GM18526 (cell line): ENCODE measurements around the gene IQCE.

Experiments
- POLR2A ChIP-seq: IDR thresholded peaks from 3 replicates; pipeline ENCODE4 v1.6.1; 2011; ENCODE audit not compliant: insufficient read length; ENCODE audit errors: extremely low read depth

Gene IQCE

DNA sequence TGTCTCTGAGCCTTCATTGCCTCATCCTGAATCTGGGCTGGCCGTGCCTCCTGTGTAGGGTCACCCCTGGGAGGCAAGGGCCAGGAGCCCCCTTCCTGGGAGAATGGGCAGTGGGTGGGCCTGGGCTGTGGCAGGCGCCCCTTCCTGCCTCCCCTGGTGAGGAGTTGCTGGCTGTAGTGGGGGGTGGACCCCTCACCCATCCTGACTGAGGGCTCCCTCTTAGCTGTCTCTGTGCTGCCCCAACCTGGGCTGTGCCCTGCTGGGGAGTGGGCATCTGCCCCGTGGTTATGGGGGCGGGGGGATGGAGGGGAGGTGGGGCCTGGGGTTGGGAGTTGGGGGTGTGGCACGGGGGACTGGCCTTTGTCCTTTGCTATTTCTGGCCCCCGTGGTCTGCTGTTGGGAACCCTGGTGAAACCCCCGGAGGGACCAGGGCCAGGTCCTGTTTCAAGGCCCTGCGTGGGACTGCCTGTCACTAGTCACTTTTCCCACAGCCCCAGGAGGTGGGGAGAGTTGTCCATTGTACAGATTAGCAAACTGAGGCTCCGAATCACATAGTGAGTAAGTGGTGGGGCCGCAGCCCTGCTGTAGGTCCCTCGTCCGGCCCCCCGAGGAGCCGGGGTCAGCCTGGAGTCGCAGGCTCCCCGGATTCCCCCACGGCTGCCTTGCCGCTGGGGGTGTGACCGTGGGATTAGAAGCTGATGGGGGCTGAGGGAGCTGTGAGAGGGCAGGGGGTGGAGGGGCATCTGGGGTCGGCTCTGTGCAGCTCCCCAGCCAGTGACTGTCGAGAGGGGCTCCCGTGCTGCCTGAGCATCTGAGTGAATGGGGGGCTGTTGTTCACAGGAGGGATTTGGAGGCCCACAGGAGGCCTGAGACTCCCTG lies 75.7 kb downstream of the IQCE start:
- no peak for TF ChIP-seq POLR2A

DNA sequence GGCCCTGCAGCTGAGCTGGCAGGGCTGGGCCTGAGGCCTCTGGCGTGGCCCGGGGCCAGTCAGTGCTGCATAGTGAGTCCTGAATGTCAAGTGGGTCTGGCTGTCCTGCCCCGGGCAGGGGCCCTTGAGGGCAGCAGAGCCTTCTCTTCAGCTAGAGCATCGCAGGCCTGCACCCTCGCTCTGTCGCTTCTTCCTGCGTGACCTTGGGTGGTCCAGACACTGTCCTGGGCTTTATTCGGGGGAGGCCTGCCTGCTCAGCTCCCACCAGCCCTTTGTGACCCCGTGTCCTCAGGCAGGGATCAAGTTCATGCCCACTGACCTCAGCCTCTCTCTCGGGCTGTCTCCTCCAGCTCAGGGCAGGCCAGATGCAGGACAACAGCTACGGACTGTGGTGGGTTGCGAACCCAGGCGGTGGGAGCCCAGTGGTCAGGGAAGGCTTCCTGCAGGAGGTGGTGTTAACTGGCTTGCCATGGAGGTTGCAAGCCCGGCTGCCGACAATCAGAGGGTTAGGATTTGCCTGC lies 76.4 kb downstream of the IQCE start:
- TF ChIP-seq POLR2A: no peak

DNA sequence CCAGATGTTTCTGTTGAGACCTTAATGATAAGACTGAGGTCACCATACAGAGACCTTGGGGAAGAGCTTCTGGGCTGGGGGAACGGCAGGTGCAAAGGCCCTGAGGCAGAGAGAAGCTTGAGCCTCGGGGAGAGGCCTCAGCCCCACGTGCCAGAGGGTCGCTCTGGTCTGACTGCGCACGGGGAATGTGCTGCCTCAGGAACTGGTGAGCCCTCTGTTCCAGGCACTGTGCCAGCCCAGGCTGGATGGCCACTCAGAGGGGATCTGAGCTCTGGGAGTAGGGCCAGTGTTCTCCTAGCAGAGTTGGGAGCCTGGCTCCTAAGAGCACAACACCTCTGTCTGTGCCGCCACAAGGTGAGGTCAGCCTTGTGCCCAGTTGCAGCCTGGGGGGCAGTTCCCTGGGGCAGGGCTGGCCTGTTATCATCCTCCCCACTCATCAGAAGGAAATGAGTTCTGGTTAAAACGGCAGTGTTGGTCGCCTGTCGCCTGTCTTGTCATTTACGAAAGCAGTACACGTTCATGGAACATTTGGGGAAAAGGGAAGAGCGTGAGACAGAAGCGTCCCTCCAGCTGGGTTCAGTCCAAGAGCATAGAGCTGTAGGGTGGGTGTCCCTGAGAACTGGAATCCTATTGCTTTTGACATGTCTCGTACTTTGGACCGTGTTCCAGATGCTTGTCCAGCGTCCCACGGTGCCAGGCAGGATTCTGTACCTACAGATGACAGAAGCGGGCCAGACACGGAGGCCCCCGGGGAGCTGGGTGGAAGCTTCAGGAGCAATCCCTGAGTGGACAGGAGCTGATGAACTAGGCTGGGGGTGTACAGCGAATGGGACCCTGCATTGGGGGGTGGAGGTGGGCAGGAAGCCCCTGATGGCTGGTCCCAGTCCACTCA lies 77.3 kb downstream of the IQCE start:
- TF ChIP-seq POLR2A: no peak

DNA sequence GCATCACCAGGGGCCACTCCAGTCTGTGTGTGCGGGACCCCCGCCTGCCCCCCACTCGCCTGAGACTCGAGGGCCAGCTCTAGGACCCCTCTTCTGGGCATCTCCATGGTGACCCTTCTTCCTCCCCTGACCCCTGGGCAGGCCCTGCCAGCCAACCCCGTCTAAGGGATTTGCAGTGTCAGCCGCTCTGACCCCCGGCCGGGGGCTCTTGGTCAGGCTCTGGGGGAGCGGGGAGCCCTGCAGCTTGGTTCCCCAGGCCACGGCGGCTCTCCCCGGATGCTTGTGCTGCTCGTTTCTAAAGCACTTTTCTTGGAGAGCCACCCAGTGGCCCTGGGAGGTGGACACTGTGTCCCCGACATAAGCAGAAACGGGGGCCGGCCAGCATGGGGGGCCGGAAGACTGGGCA lies 78.3 kb downstream of the IQCE start:
- TF ChIP-seq POLR2A: no peak

GRCh38 chr7:2637505-2638223 lies 78.9 kb downstream of the IQCE start:
- no peak for TF ChIP-seq POLR2A

- no peak for TF ChIP-seq POLR2A
Observed at GRCh38 chr7:2638224-2638991, 79.6 kb downstream of the IQCE start.

DNA sequence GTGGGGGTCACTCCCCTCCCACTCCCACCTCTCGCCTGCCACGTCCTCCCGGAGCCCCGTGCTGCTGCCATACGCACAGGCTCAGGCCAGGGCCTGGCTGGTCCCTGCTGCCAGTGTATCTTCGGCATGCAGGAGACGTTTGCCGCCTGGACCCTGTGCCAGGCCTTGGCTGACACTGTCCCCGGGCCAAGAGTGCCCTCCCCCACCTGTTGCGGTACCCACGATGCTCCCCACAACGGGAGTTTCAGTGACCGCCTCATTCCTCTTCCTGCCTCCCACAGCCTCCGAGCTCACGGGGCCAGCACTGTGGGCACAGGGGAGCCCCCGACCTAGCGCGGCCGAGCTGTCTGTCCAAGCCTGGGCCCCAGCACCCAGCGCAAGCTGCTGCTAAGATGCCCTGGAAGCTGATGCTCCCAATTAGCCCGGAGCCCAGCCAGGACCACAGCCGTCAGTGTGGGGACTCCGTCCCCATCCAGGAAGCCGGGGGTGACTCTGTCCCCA lies 80.5 kb downstream of the IQCE start:
- TF ChIP-seq POLR2A: no peak

GRCh38 chr7:2639695-2640481 lies 81.1 kb downstream of the IQCE start:
- TF ChIP-seq POLR2A: no peak

GRCh38 chr7:2640482-2640830 lies 81.7 kb downstream of the IQCE start:
- TF ChIP-seq POLR2A: no peak

DNA sequence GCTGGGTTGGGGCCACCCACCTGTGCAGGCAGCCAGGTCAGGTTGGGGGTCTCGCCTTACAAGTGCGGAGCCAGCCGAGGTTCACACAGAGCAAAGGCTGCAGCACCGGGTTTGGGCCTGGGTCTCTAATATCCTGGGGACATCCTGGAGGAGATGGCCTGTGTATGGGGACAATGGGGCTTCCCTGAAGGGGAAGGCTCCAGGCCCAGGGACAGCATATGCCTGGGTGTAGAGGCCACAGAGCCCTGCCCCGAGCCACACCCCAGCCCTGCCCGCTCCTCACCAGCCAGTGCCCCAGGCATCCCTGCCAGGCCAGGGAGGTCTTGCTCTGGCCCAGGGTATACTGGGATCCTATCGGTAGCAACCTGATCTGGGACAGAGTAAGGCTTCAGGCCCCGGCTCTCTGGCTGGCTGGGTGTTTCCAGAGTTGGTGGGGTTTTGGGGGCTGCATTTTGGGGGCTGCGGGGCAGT lies 82.1 kb downstream of the IQCE start:
- no peak for TF ChIP-seq POLR2A

DNA sequence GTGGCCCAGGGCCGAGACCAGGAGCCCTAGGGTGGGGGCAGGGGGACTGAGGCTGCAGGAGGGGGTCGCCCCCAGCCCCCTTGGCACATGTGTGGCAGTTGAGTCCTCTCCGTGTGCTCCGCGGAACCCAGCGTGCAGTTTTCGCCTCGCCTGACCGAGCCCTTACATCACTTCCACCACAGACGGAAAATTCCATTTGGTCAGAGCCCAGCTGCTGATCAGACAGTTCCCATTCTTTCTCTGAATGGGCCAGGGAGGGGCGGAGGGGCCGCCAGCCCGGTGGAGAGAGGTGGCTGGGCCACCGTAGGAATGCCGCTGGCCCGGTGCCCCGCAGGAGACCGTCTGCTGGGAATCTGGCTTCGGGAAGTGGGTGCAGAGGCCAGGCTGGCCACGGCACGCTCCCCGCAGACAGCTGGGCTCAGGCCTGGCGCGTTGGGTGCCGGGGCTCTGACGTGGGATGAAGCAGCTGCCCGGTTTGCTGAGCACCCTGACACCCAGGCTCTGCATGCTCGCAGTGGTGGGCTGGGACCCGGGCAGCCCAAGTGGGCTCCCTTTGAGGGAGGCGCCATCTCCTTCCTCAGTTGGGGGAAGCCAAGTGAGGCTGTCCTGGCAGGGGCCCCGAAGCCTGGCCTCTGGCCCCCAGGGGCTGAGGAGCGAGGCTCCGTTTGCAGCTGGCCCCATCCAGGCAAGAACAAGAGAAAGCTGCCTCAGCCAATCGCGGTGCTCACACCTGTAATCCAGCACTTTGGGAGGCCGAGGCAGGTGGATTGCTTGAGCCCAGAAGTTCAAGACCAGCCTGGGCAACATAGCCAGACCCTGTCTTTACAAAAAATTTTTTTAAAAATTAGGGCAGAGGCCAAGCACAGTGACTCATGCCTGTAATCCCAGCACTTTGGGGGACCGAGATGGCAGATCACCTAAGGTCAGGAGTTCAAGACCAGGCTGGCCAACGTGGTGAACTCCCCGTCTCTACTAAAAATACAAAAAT lies 82.9 kb downstream of the IQCE start:
- TF ChIP-seq POLR2A: no peak
